ENCODE results near the gene OXLD1. TPM values are rescaled to one million over a fixed set of nuclear protein-coding genes. Genes with fewer than 3 reads are reported as not detected.
A peak's percentile ranks its signal among the peaks of the same experiment; 100 is the strongest.

The OXLD1 gene
- total RNA-seq, 6 experiments from 2014 or later: 8.3 to 24.3 (median 14.6) TPM

DNA sequence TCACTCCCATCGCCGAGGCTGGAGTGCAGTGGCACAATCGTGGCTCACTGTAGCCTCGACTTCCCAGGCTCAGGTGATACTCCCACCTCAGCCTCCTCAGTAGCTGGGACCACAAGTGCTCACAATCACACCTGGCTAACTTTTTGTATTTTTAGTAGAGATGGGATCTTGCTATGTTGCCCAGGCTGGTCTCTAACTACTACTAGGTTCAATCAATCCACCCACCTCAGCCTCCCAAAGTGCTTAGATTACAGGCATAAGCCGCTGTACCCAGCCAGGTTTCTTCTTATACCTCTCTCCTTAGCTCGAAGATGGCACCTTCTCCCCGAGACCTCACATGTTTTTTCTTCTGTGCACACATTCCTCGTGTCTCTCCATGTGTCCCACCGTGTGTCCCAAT is 26.4 kb downstream of the OXLD1 start:
- ATAC-seq (no peak), DNase-seq (no peak)
- Histone ChIP-seq H3K4me1 (peaks cover 0 to 14% (median 6%) of the 10 kb centered on the region in 4 donors), H3K4me3 (no peak overlapping the region), H3K27ac (no peak overlapping the region), H3K27me3 (no peaks in the 10 kb centered on the region), H3K9me3 (no peaks in the 10 kb centered on the region), H3K36me3 (no peaks in the 10 kb centered on the region)
- 78% methylated on average over 4 of the region's 9 CpGs for WGBS (ENCODE audit: insufficient coverage, low coverage, low lambda C conversion rate, missing lambda C conversion rate)
- no peak for TF ChIP-seq POLR2A (IDR thresholded peaks at IDR 0.05)
- TF ChIP-seq, protein P1, sequence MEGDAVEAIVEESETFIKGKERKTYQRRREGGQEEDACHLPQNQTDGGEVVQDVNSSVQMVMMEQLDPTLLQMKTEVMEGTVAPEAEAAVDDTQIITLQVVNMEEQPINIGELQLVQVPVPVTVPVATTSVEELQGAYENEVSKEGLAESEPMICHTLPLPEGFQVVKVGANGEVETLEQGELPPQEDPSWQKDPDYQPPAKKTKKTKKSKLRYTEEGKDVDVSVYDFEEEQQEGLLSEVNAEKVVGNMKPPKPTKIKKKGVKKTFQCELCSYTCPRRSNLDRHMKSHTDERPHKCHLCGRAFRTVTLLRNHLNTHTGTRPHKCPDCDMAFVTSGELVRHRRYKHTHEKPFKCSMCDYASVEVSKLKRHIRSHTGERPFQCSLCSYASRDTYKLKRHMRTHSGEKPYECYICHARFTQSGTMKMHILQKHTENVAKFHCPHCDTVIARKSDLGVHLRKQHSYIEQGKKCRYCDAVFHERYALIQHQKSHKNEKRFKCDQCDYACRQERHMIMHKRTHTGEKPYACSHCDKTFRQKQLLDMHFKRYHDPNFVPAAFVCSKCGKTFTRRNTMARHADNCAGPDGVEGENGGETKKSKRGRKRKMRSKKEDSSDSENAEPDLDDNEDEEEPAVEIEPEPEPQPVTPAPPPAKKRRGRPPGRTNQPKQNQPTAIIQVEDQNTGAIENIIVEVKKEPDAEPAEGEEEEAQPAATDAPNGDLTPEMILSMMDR (IDR thresholded peaks at IDR 0.05): no peak
- intact Hi-C loops (cut with DNase I): no loop called here

DNA sequence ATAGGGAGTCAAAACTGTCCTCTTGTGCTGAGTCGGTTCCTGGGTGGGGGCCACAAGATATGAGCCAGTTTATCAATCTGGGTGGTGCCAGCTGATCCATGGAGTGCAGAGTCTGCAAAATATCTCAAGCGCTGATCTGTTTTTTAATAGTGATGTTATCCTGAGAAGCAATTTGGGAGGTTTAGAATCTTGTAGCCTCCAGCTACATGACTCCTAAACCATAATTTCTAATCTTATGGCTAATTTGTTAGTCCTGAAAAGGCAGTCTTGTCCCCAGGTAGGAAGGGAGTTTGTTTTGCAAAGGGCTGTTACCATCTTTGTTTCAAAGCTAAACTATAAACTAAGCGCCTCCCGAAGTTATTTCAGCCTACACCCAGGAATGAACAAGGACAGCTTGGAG is 27.7 kb downstream of the OXLD1 start:
- H3K27ac ChIP-seq: no peak overlapping the region
- H3K27me3 ChIP-seq: no peaks in the 10 kb centered on the region
- peaks cover 0 to 27% (median 11%) of the 10 kb centered on the region in 4 donors for H3K4me1 ChIP-seq
- ATAC-seq (no peak), DNase-seq (no peak)
- 61% methylated on average over 4 of the region's 4 CpGs for WGBS (ENCODE audit: insufficient coverage, low coverage, low lambda C conversion rate, missing lambda C conversion rate)
- H3K9me3 ChIP-seq: no peaks in the 10 kb centered on the region
- no peak overlapping the region for H3K4me3 ChIP-seq
- intact Hi-C loops (cut with DNase I): no loop called here
- H3K36me3 ChIP-seq: no peaks in the 10 kb centered on the region
- TF ChIP-seq, protein P1 (IDR thresholded peaks at IDR 0.05): no peak
- no peak for TF ChIP-seq POLR2A (IDR thresholded peaks at IDR 0.05)

DNA sequence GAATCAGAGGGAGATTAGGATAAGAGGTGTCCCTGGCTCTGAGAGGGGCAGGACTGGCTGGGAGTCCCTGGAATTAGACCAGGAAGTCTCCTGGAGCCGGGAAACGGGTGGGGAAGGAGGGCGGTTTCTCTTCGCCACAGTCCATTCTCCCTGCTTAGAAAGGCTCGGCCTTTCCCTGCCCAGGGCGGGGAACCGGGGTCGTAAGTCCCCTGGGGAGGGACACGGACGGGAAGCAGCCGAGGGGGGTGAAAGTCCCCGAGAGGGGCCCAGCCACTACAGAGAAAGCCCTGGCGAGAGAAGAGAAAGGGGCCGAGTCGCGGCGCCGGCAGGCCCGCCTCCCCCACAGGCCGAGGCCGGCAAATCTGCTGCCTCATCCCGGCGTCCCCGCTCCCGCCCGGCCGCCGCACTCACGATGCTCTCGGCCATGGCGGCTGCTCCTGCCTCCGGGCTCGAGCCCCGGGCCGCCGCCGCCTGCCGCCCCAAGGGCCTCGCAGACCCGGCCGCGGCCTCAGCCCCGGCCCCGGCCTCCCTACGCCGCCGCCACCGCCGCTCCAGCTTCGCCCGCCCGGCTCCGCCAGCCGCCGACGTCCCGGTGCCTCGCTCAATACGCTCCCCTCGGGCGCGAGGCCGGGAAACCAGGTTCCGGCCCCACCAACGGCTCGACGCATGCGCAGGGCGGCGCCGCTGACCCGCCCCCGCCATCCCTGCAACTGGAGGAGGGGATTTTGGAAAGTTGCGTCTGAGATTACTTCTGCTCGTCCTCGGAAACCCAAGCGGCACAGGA is 29.7 kb downstream of the OXLD1 start, which contains the start of the genes NPLOC4 and TSPAN10:
NPLOC4 (minus strand) TSS at position 608 of the 784 bp plus-strand sequence; CDS start at position 426, 182 bp downstream.
TSPAN10 (plus strand) TSS at position 692 of the 784 bp plus-strand sequence. CDS start 5,217 bp downstream, outside the sequence.
- under 1% methylated on average over 19 of the region's 77 CpGs for WGBS (ENCODE audit: insufficient coverage, low coverage, low lambda C conversion rate, missing lambda C conversion rate)
- Histone ChIP-seq H3K36me3 (no peaks in the 10 kb centered on the region), H3K4me3 (peak within 1 kb of the TSS; percentile 74 to 97 (median 95)), H3K27ac (peak within 1 kb of the TSS; percentile 73 to 86 (median 81)), H3K27me3 (no peaks in the 10 kb centered on the region), H3K9me3 (no peaks in the 10 kb centered on the region), H3K4me1 (peaks cover 0 to 32% (median 11%) of the 10 kb centered on the region in 4 donors)
- intact Hi-C loops (cut with DNase I): no loop called here
- ATAC-seq: peak; percentile 86 to 92 (median 89)
- peak; percentile 86 to 89 (median 88) for DNase-seq
- TF ChIP-seq POLR2A (IDR thresholded peaks at IDR 0.05): peak; percentile 95
- TF ChIP-seq, protein P1 (IDR thresholded peaks at IDR 0.05): no peak

DNA sequence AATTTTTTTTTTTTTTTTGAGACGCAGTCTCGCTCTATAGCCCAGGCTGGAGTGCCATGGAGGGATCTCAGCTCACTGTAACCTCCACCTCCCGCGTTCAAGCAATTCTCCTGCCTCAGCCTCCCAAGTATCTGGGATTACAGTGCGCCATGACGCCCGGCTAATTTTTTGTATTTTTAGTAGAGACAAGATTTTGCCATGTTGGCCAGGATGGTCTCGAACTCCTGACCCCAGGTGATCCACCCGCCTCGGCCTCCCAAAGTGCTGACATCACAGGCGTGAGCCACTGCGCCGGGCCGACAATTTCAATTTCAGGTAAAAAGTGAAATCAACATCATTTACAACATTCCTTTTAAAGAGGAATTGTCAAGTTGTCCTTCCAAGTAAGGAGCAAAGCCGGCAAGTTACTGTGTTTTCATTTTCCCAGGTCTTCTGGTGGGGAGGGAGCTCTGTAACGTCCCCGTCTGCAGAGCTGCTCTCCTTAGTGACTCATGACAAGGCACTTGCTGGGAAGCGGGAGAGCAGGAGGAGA is 30.4 kb downstream of the OXLD1 start:
- no peak for TF ChIP-seq POLR2A (IDR thresholded peaks at IDR 0.05)
- TF ChIP-seq, protein P1 (IDR thresholded peaks at IDR 0.05): no peak
- intact Hi-C loops (cut with DNase I): no loop called here
- H3K4me1 ChIP-seq: peaks cover 0 to 32% (median 11%) of the 10 kb centered on the region in 4 donors
- DNase-seq (no peak), ATAC-seq (peak; percentile 49 to 55 (median 53))
- peak overlapping the region; percentile 74 to 97 (median 95) for H3K4me3 ChIP-seq
- peak overlapping the region in 2 of 3 donors; percentile 81 to 86 for H3K27ac ChIP-seq
- WGBS (ENCODE audit: insufficient coverage, low coverage, low lambda C conversion rate, missing lambda C conversion rate): 23% methylated on average over 18 of the region's 18 CpGs
- H3K27me3 ChIP-seq: no peaks in the 10 kb centered on the region
- H3K9me3 ChIP-seq: no peaks in the 10 kb centered on the region
- H3K36me3 ChIP-seq: no peaks in the 10 kb centered on the region

Measured in right lobe of liver (tissue), 6 donors.